Mucosa of gallbladder (tissue), 1 donor: Measurements from ENCODE around the gene IL20RB. TPM values are rescaled to one million over a fixed set of nuclear protein-coding genes. Genes with fewer than 3 reads are reported as not detected.
"Not testable (repeated sequence)": the region's sequence is repeated elsewhere in the genome, so short reads cannot be mapped to it uniquely, and the experiment has no call there.

ENCODE experiments used
- DNase-seq: peaks from one replicate; pipeline ENCODE4 v3.0.0-alpha.2; 2020; ENCODE audit warnings: low spot score
- total RNA-seq: library from RNA; stranded (reverse); gene quantifications from one replicate; pipeline ENCODE4 v1.2.1, GENCODE V29; 2021
- donor health status: DM: no; HTN: no; CAD: no.

The IL20RB gene
- total RNA-seq, 1 donor from 2014 or later = 0.66 TPM

GRCh38 chr3:136943436-136943835, 14.3 kb upstream of the IL20RB start:
- DNase-seq = no peak

GRCh38 chr3:136946978-136947377, 10.8 kb upstream of the IL20RB start:
- no peak for DNase-seq

GRCh38 chr3:136947477-136947876, 10.3 kb upstream of the IL20RB start:
- DNase-seq = no peak

GRCh38 chr3:136949146-136949545, 8.6 kb upstream of the IL20RB start:
- DNase-seq = no peak

- DNase-seq = no peak
Observed at GRCh38 chr3:136949708-136950107, 8.1 kb upstream of the IL20RB start.

GRCh38 chr3:136950623-136951022, 7.2 kb upstream of the IL20RB start:
- no peak for DNase-seq

- no peak for DNase-seq
Observed at GRCh38 chr3:136952292-136952691, 5.5 kb upstream of the IL20RB start.

- no peak for DNase-seq
Observed at GRCh38 chr3:136954251-136954650, 3.5 kb upstream of the IL20RB start.

GRCh38 chr3:136954980-136955780, 2.6 kb upstream of the IL20RB start:
- DNase-seq = no peak

GRCh38 chr3:136955813-136956212, 2.0 kb upstream of the IL20RB start:
- peak; percentile 61 for DNase-seq

GRCh38 chr3:136956971-136957370, 812 bp upstream of the IL20RB start:
- DNase-seq = no peak

GRCh38 chr3:136958939-136959338, 1.2 kb downstream of the IL20RB start:
- DNase-seq = no peak

- DNase-seq = no peak
Observed at GRCh38 chr3:136959599-136959998, 1.8 kb downstream of the IL20RB start.

GRCh38 chr3:136960838-136961836, 3.4 kb downstream of the IL20RB start:
- no peak for DNase-seq

- no peak for DNase-seq
Observed at GRCh38 chr3:136962927-136963326, 5.1 kb downstream of the IL20RB start.

- not testable (repeated sequence) for DNase-seq
Observed at GRCh38 chr3:136969539-136969938, 11.8 kb downstream of the IL20RB start.

- DNase-seq = no peak
Observed at GRCh38 chr3:136973352-136973751, 15.6 kb downstream of the IL20RB start.

- no peak for DNase-seq
Observed at GRCh38 chr3:136974670-136975069, 16.9 kb downstream of the IL20RB start.

GRCh38 chr3:136979204-136979603, 21.4 kb downstream of the IL20RB start:
- DNase-seq = no peak

- no peak for DNase-seq
Observed at GRCh38 chr3:136979684-136980083, 21.9 kb downstream of the IL20RB start.

GRCh38 chr3:136982033-136982432, 24.2 kb downstream of the IL20RB start:
- DNase-seq = no peak

- no peak for DNase-seq
Observed at GRCh38 chr3:136982520-136983138, 24.8 kb downstream of the IL20RB start.
